ENCODE measurements around the gene UNG. TPM values are rescaled to one million over a fixed set of nuclear protein-coding genes. Genes with fewer than 3 reads are reported as not detected.
"Not testable (repeated sequence)": the region's sequence is repeated elsewhere in the genome, so short reads cannot be mapped to it uniquely, and the experiment has no call there.

UNG gene
- total and polyA plus RNA-seq, 11 donors, result 14.5 to 37.8 (median 25.3) TPM

- Histone ChIP-seq H3K36me3 (peaks cover 0 to 19% (median 5%) of the 10 kb centered on the region in 9 donors), H3K9me3 (no peaks in the 10 kb centered on the region), H3K4me3 (peak within 1 kb of the TSS; percentile 60 to 97 (median 92)), H3K27me3 (no peaks in the 10 kb centered on the region), H3K27ac (peak within 1 kb of the TSS; percentile 67 to 93 (median 90)), H3K4me1 (peaks cover 0 to 25% (median 17%) of the 10 kb centered on the region in 12 donors)
- TF ChIP-seq CTCF (IDR thresholded peaks at IDR 0.05) (no peak), POLR2A (IDR thresholded peaks at IDR 0.05) (no peak)
- 0 to 1% (median 0%) methylated on average over 31 to 61 of the region's 61 CpGs for WGBS, 4 donors
- peak; percentile 84 to 92 (median 86) for DNase-seq
- peak; percentile 91 to 98 (median 96) for ATAC-seq
- intact Hi-C loops (cut with DNase I), result loop anchor here in 1 of 10 donors (1.0 to 5.0 kb wide), 2 partner anchors 41 to 100 kb away; partner anchors contain the start of gene ALKBH2
These were observed 44.7 kb upstream of the UNG start, which contains the start of gene USP30 for GRCh38 chr12:109052414-109053323. TSS of gene USP30 (plus strand) at chr12:109052576. CDS start at chr12:109052679, 103 bp downstream.

- peaks cover 0 to 28% (median 13%) of the 10 kb centered on the region in 9 donors for H3K36me3 ChIP-seq
- DNase-seq, result no peak
- intact Hi-C loops (cut with DNase I), result loop anchor here in 1 of 10 donors (5.0 kb wide), 1 partner anchor 101 kb away; no protein-coding TSS in a partner anchor
- peak overlapping the region; percentile 60 to 97 (median 92) for H3K4me3 ChIP-seq
- ATAC-seq, result peak in 1 of 4 donors; percentile 13
- no peaks in the 10 kb centered on the region for H3K27me3 ChIP-seq
- H3K27ac ChIP-seq, result peak overlapping the region in 11 of 12 donors; percentile 73 to 93 (median 90)
- TF ChIP-seq CTCF (IDR thresholded peaks at IDR 0.05) (no peak), POLR2A (IDR thresholded peaks at IDR 0.05) (no peak)
- H3K4me1 ChIP-seq, result peaks cover 0 to 25% (median 17%) of the 10 kb centered on the region in 12 donors
- WGBS, 4 donors, result 11 to 16% (median 15%) methylated on average over 9 of the region's 9 CpGs
- no peaks in the 10 kb centered on the region for H3K9me3 ChIP-seq
These were observed 43.8 kb upstream of the UNG start for GRCh38 chr12:109053382-109054123.

- not testable (repeated sequence) for H3K27me3 ChIP-seq, H3K9me3 ChIP-seq
- intact Hi-C loops (cut with DNase I), result loop anchor here in 1 of 10 donors (5.0 kb wide), 1 partner anchor 102 kb away; no protein-coding TSS in a partner anchor
These were observed 43.3 kb upstream of the UNG start for GRCh38 chr12:109054124-109054513.

GRCh38 chr12:109054520-109054919 lies 42.9 kb upstream of the UNG start:
- TF ChIP-seq CTCF (IDR thresholded peaks at IDR 0.05), result no peak
- no peak for TF ChIP-seq POLR2A (IDR thresholded peaks at IDR 0.05)
- Histone ChIP-seq H3K36me3 (peaks cover 0 to 38% (median 23%) of the 10 kb centered on the region in 9 donors), H3K27me3 (no peaks in the 10 kb centered on the region), H3K4me1 (peaks cover 0 to 25% (median 17%) of the 10 kb centered on the region in 12 donors), H3K4me3 (no peak overlapping the region), H3K27ac (peak overlapping the region in 1 of 12 donors; percentile 93), H3K9me3 (no peaks in the 10 kb centered on the region)
- no peak for ATAC-seq
- no peak for DNase-seq
- intact Hi-C loops (cut with DNase I), result loop anchor here in 1 of 10 donors (5.0 kb wide), 1 partner anchor 102 kb away; no protein-coding TSS in a partner anchor

More at GRCh38 chr12:109054124-109054513, 43.3 kb upstream of the UNG start:
- peak overlapping the region in 6 of 12 donors; percentile 77 to 97 (median 94) for H3K4me3 ChIP-seq
- peaks cover 0 to 34% (median 19%) of the 10 kb centered on the region in 9 donors for H3K36me3 ChIP-seq
- 79 to 92% (median 83%) methylated on average over 4 of the region's 4 CpGs for WGBS, 4 donors
- H3K4me1 ChIP-seq, result peaks cover 0 to 25% (median 17%) of the 10 kb centered on the region in 12 donors
- not testable (repeated sequence) for DNase-seq, ATAC-seq
- H3K27ac ChIP-seq, result peak overlapping the region in 6 of 12 donors; percentile 73 to 93 (median 90)

Data from heart left ventricle (tissue), 16 donors.